ENCODE measurements around the gene DNASE2.

DNASE2 gene

DNA sequence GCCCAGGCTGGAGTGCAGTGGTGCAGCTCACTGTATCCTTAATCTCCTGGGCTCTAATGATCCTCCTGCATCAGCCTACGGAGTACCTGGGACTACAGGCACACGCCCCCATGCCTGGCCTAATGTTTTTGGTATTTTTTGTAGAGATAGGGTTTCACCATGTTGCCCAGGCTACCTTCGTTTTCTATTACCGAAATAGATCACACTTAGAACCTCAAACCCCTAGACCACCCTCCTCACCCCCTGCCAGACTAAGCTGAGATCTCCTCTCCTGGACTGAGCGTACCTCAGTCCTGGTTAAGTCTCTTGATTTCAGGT is 5.4 kb upstream of the DNASE2 start:
- DNase-seq (ENCODE audit: low spot score): no peak

DNA sequence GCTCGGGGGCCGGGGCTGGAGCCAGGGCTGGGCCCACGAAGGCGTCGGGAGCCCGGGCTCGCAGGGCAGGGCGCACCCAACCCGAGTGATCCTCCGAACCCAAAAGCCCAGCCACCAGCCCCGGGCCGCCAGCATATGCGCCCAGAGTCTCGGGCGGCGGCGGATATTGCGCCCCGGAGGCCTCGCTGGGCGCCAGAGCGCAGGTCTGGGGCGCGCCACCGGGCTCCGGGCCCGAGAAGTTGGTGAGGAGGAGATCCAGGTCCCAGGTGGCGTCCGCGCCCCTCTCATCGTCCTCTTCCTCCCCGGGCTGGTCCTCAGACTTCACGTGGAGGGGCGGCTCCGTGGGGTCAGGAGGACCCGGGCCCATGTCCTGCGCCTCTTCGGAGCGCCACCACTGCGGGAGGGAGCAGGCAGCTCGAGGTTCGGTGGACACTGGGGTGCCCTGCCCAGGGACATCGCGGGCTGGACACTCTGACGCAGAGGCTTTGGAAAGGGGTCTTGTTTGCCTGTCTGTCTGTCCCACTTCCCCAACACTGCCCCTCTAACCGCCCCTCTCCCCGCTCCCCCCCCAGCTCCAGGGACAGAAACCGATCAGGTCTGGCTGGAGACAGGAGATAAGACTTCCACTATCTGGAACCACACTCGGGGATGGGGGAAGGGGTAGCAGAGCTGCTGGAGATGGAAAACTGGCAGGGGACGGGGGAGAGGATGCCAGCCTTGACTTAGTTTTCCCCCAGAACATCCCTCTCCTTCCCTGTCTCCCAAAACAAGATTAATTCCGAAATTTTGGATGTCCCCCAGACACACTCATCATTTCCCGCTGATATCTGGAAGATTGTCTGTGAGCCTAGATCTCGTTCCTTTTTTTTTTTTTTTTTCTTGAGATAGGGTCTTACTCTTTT is 4.8 kb upstream of the DNASE2 start:
- no peak for DNase-seq (ENCODE audit: low spot score)

DNA sequence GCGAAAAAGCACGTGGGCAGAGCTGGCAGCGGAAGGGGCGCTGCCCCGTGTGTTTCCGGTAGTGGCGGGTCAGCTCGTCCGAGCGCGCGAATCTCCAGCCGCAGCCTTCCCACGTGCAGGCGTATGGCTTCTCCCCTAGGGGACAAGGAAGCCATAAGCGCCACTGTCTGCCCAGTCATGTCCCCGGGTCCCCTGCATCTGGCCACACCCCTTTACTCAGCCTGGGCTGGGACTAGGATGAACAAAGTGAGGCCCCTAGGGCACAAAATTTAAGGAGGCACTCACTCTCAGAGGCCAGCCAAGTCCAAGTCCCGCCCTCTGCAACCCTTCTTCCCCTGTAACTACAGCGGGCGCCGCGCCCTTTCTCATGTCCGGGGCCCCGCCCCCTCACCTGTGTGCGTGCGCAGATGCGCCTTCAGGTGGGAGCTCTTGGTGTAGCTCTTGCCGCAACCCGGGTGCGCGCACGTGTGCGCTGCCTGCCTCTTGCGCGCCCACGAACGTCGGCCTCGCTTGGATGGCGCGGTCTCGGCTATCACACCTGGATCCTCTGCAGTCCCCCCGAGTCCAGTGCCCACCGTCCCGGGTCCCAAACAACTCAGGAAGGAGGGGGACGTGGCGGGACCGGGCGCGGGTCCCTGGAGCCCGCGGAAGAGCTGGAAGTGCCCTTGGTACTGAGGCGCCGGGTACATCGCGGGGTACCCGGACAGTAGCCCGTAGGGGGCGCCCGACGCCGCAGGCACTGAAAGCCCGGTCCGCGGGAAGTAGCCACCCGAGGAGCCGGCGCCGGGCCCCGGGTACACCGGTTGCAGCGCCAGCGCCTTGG is 3.9 kb upstream of the DNASE2 start:
- peak; percentile 90 for DNase-seq (ENCODE audit: low spot score)

DNA sequence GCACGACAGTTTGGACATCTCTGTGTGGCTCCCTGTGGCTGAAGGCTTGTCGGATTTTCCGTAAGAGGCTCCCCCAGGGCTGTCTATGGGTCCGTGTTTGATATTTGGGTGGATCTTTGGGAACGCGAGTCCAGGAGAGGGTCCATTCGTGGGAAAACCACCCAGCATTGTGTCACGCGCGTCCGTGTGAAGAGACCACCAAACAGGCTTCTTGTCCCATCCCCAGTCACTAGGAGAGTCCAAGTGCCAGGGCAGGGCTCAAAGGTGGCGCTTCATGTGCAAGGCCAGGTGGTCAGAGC is 3.3 kb upstream of the DNASE2 start:
- DNase-seq (ENCODE audit: low spot score): no peak

DNA sequence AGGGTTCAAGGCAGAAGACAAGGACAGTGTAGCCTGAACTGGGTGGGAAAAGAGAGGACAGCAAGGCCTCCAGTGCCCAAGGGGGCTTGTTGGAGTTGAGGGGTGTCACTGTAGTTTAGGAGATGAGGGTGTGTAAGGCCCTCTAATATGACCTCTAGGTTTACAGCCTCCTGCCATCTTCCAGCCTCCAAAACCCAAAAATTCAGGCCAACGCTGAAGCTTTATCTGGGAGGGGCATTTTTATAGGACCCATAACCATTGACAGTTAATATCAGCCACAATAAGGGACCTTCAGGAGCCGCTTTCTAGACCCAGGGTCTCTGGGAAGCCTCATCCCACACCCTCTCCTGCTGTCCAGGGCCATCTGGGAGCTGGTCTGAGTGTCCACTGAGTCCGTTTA is 3.0 kb upstream of the DNASE2 start:
- no peak for DNase-seq (ENCODE audit: low spot score)

DNA sequence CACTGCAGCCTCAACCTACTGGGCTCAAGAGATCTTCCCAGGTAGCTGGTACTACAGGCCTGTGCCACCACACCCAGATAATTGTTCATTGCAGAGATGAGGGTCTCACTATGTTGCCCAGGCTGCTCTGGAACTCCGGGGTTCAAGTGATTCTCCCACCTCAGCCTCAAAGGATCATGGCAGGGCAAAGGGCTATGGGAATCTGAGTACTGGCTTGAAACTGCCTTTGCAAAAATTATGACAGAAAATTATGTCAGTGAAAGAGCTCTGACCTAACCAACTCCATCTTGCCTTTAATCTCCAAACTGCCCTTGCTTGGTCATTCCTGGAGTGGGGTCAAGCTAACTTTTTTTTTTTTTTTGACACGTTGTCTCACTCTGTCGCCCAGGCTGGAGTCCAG is 1.3 kb upstream of the DNASE2 start:
- no peak for DNase-seq (ENCODE audit: low spot score)

DNA sequence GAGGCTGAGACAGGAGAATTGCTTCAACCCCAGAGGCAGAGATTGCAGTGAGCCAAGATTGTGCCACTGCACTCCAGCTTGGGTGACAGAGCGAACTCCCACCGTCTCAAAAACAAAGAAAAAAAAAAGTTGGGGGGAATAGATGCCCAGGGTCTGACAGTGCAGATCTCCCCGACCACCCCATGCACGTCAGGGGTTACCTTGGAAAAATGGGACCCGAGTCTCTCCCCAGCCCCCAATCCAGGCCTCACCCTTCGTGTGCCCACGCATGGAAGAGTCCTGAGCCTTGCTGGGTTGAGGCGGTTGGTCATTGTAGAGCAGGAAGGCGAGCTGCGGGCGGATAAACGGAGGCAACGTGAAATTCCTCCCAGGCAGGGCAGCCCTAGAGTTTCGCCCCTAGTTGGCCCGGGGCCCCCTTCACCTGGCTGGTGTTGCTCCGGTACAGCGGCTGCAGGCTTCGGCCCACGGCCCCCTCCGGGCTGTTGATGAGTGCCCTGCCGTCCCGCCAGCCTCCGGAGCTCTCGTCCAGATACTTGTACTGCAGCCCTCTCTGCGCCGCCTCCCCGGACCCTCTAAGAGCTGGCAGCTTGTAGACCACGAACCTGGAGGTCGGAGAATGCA is 588 bp downstream of the DNASE2 start:
- DNase-seq (ENCODE audit: low spot score): no peak

DNA sequence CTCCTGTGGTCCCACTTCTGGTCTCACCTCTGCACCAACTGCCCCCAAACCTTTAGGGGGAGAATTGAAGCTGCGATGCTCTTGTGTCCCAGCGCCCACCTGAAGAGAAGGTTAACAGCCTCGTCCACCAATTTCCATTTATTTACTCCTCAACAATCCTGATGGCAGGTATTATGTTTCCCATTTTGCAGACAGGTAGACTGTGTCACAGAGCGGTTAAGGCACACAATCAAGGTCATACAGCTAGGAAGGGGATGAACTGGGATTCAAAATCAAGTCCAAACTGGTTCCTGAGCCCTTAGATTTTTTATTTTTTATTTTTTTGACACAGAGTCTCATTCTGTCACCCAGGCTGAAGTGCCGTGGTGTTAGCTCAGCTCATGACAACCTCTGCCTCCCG is 6.2 kb downstream of the DNASE2 start:
- no peak for DNase-seq (ENCODE audit: low spot score)

DNA sequence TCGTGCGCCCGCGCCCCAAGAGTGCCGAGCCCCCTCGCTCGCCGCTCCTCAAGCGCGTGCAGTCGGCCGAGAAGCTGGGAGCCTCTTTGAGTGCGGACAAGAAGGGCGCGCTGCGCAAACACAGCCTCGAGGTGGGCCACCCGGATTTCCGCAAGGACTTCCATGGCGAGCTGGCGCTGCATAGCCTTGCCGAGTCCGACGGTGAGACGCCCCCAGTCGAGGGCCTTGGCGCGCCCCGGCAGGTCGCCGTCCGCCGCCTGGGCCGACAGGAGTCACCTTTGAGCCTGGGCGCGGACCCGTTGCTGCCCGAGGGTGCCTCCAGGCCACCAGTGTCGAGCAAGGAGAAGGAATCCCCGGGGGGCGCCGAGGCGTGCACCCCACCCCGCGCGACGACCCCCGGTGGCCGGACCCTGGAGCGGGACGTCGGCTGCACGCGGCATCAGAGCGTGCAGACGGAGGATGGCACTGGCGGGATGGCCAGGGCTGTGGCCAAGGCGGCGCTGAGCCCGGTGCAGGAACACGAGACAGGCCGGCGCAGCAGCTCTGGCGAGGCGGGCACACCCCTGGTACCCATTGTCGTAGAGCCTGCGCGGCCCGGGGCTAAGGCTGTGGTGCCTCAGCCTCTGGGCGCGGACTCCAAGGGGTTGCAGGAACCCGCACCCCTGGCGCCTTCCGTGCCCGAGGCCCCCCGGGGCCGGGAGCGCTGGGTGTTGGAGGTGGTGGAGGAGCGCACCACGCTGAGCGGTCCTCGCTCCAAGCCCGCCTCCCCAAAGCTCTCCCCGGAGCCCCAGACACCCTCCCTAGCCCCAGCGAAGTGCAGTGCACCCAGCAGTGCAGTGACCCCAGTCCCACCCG is 7.1 kb downstream of the DNASE2 start:
- DNase-seq (ENCODE audit: low spot score): no peak

DNA sequence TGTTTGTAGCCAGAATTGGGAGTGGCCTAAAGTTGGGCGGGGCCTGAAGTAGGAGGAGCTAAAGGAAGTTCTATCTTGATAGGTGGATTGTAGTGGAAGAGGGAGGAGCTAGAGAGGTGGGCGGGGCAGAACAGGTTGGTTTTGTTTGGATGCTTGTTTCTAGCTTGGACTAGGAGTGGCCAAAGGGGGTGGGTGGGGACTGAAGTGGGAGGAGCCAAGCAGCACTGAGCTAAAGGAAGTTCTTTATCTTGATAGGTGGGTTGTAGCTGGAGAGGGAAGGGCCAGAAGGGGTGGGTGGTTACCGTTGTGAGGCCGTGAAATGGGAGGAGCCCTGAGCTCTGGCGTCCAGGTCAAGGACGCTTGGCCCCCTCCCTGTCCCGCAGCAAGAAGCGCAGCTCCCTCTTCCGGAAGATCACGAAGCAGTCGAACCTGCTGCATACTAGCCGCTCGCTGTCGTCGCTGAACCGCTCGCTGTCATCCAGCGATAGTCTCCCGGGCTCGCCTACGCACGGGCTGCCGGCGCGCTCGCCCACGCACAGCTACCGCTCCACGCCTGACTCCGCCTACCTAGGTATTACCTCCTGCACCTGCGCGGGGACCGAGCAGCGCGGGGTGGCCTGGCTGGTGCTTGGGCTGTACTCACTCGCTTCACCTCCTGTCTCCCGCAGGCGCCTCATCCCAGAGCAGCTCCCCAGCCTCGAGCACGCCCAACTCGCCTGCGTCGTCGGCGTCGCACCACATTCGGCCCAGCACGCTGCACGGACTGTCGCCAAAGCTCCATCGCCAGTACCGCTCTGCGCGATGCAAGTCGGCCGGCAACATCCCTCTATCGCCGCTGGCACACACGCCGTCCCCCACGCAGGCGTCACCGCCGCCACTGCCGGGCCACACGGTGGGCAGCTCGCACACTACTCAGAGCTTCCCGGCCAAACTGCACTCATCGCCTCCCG is 8.0 kb downstream of the DNASE2 start:
- peak; percentile 51 for DNase-seq (ENCODE audit: low spot score)

DNA sequence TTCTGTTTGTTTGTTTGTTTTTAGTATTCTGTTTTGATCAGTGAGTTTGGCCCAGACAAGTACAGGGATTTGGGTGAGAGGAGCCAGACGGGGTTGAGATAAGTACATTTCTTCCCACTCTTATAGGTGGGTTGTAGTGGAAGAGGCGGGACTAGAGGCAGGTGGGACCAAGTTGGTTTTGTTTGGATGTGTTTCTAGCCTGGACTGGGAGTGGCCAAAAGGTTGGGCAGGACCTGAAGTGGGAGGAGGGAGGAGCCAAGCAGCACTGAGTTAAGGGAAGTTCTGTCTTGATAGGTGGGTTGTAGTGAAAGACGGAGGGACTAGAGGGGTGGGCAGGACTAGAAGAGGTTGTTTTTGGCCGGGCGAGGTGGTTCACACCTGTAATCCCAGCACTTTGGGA is 9.0 kb downstream of the DNASE2 start:
- no peak for DNase-seq (ENCODE audit: low spot score)

DNA sequence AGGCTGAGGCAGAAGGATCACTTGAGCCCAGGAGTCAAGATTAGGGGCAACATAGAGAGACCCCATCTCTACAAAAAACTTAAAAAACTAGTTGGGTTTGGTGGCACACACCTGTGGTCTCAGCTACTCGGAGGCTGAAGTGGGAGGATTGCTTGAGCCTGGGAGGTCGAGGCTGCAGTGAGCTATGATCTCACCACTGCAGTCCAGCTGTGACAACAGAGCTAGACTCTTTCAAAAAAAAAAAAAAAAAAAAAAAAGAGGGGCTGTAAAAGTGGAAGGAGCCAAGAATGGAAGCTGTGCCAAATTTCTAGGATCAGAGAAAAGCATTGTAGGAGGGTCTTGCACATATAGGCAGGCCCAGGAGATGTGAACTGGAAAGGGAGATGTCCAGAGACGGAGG is 9.6 kb downstream of the DNASE2 start:
- DNase-seq (ENCODE audit: low spot score): no peak

DNA sequence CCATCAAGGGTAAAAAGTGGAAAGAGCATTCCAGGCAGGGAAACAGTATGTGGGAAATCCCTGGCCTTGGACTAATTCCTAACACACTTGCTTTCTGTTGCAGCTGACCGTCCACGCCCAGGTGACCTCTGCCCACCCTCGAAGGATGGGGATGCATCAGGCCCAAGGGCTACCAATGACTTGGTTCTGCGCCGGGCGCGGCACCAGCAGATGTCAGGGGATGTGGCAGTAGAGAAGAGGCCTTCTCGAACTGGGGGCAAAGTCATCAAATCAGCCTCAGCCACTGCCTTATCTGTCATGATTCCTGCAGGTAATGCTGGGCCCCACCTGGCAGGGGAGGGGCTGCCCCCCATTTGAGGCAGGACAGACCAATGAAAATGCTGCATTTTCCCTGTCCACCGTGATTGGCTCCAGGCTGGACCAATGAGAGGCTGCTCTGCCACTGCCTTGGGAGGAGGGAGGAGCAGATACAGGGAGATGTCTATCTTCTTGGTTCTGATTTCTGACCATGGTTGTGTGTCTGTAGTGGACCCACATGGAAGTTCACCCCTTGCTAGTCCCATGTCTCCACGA is 12.6 kb downstream of the DNASE2 start:
- no peak for DNase-seq (ENCODE audit: low spot score)

DNA sequence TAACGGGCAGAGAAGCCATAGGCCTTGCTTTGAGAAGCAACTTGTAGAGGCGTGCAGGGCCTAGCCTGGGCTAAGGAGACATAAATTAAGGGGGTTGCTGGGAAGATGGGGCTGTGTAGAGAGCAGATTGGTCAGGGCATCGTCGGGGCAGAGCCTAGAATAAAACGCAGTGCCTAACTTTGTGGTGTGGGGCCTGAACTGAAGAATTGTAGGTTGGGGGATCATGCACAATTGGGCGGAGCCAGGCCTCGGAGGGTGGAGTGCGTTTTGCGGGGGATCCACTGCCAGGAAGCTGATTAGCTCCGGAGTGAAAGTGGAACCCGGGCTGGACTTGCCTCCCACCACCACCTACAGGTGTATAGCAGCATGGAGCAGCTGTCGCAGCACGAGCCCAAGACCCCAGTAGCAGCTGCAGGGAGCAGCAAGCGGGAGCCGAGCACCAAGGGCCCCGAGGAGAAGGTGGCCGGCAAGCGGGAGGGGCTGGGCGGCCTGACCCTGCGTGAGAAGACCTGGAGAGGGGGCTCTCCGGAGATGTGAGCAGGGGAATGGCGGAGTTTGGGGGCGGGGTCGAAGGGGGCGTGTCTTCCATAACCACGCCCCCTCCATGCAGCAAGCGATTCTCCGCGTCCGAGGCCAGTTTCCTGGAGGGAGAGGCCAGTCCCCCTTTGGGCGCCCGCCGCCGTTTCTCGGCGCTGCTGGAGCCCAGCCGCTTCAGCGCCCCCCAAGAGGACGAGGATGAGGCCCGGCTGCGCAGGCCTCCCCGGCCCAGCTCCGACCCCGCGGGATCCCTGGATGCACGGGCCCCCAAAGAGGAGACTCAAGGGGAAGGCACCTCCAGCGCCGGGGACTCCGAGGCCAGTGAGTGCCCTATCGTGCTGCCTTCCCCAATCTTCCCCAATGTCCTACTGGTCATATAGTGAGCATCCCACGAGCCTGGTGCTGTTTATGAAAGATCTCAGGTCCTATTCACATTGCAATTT is 13.8 kb downstream of the DNASE2 start:
- DNase-seq (ENCODE audit: low spot score): peak; percentile 62

DNA sequence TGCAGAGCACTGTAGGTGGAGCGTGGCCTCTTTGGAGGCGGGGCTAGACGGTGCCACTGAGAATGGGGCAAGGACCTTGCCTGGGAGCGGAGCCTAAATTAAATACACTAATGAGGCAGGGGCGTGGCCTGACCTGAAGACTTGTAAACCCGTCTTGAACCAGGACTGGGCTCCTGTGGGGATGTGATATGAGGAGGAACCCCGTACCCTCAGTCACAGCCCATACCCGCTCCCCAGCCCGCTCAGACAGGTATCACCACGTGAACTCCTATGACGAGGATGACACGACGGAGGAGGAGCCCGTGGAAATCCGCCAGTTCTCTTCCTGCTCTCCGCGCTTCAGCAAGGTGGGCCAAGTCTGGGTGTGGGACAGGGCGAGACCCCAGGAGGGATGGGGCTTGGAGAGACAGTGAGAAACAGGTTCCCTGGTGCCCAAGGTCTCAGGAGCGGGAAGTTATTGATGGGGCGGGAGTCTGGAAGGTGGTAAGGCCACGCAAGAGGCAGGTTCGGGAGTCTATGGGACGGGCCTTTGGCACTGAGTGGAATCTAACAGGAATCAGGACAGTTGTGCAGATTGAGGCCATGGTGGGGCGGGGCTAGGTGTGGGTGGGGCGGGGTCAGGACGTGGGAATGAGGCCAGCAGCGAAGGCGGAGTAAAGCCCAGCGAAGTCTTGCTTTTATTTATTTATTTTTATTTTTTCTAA is 14.7 kb downstream of the DNASE2 start:
- no peak for DNase-seq (ENCODE audit: low spot score)

DNA sequence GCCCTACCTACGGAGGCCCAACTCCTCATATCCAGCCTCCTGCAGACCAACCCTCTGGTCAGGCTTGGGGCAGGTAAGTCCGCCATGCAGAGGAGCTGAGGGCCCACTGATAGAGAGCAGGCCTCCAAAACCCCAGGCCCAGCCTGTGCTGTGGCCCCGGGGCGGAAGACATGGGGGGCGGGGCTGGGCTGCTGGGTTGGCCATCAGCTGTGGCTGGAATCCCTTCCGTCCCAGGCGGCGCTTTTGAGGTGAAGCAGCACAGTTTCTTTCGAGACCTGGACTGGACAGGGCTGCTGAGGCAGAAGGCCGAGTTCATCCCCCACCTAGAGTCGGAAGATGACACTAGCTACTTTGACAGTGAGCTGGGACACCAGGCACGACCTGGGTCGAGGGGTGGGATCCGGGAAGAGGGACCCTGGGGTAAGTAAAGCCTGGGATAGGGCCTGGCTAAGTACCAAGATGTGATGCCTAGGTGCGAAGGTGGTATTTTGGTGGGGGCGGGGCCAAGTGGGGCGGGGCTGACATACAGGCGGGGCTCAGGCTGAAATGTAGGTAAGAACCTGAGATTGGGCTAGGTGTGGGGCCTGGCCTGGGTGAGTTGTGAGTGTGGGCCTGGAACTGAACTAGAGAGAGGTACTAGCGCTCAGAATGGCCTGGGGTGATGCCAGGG is 15.4 kb downstream of the DNASE2 start:
- DNase-seq (ENCODE audit: low spot score): no peak

DNA sequence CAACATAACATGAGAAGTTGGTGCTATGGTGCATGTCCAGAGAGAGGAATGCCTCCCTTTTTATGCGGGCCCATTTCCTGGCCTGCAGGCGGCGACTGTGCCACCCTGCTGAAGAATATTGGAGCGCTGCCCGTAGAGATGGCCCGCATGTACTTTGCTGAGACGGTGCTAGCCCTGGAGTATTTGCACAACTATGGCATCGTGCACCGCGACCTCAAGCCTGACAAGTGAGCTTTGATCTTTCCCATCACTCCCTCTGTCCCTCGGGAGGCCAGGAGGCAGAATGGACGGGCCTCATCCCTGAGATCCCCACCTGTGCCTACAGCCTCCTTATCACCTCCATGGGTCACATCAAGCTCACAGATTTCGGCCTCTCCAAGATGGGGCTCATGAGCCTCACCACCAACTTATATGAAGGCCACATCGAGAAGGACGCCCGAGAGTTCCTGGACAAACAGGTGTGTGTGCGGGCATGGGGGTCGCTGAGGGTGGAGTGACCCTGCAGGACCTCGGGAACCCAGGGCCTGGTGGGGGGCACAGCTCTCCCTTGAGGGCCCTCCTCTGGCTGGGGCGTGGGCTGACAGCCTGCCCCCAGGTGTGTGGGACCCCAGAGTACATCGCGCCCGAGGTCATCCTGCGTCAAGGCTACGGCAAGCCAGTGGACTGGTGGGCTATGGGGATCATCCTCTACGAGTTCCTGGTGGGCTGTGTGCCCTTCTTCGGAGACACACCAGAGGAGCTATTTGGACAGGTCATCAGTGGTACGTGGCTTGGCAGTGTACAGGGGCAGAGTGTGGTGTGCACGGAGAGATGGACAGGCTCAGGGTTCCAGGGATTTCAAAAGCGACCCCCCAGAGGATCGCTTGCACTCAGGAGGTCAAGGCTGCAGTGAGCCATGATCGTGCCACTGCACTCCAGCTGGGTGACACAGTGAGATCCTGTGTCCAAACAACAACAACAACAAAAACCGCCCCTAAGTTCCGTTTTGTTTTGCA is 16.2 kb downstream of the DNASE2 start:
- no peak for DNase-seq (ENCODE audit: low spot score)
